H9 (cell line): ENCODE measurements around the gene NDUFB11. TPM values are rescaled to one million over a fixed set of nuclear protein-coding genes. Genes with fewer than 3 reads are reported as not detected.

ENCODE experiments used
- DNase-seq: peaks from one replicate; pipeline ENCODE4 v3.0.0-alpha.2; 2017
- H2AFZ ChIP-seq: one replicate; pipeline ENCODE4 v1.6.1; 2013; ENCODE audit warnings: mild to moderate bottlenecking, low read length, control low read depth, moderate library complexity
- H2AK5ac ChIP-seq: 2 replicates; pipeline ENCODE4 v1.6.1; 2013; ENCODE audit warnings: low read length, control low read depth, mixed read lengths; ENCODE audit not compliant: insufficient read length
- H2BK120ac ChIP-seq: one replicate; pipeline ENCODE4 v1.6.1; 2013; ENCODE audit warnings: low read depth, mild to moderate bottlenecking, low read length, control low read depth, inconsistent platforms; ENCODE audit not compliant: poor library complexity, severe bottlenecking
- H2BK12ac ChIP-seq: 2 replicates; pipeline ENCODE4 v1.6.1; 2013; ENCODE audit warnings: low read length, control low read depth, mixed read lengths, low read depth; ENCODE audit not compliant: insufficient read length
- H2BK15ac ChIP-seq: 2 replicates; pipeline ENCODE4 v1.6.1; 2013; ENCODE audit warnings: low read depth, low read length, control low read depth
- H2BK20ac ChIP-seq: one replicate; pipeline ENCODE4 v1.6.1; 2013; ENCODE audit warnings: low read depth, mild to moderate bottlenecking, low read length, control low read depth, inconsistent platforms; ENCODE audit not compliant: poor library complexity, severe bottlenecking
- H2BK5ac ChIP-seq: 2 replicates; pipeline ENCODE4 v1.6.1; 2013; ENCODE audit warnings: low read length, control low read depth, mixed read lengths; ENCODE audit not compliant: insufficient read length
- H3K14ac ChIP-seq: 2 replicates; pipeline ENCODE4 v1.6.1; 2013; ENCODE audit warnings: low read length, control low read depth; ENCODE audit not compliant: insufficient read depth
- H3K18ac ChIP-seq: 2 replicates; pipeline ENCODE4 v1.6.1; 2013; ENCODE audit warnings: low read depth, mild to moderate bottlenecking, mixed read lengths, low read length, control low read depth; ENCODE audit not compliant: insufficient read length
- H3K23ac ChIP-seq: 2 replicates; pipeline ENCODE4 v1.6.1; 2013; ENCODE audit warnings: low read length, control low read depth, mixed read lengths, low read depth; ENCODE audit not compliant: insufficient read length
- H3K23me2 ChIP-seq: 2 replicates; pipeline ENCODE4 v1.6.1; 2013; ENCODE audit warnings: low read depth, mild to moderate bottlenecking, mixed read lengths, low read length, control low read depth; ENCODE audit not compliant: insufficient read length, poor library complexity, severe bottlenecking
- H3K27ac ChIP-seq: 2 replicates; pipeline ENCODE4 v1.5.1; 2013; ENCODE audit warnings: low read length, control low read depth, mixed read lengths, low read depth; ENCODE audit not compliant: insufficient read length
- H3K27me3 ChIP-seq: 2 replicates; pipeline ENCODE4 v1.6.1; 2013; ENCODE audit warnings: low read length, control low read depth, inconsistent platforms; ENCODE audit not compliant: insufficient read depth
- H3K4ac ChIP-seq: 2 replicates; pipeline ENCODE4 v1.6.1; 2013; ENCODE audit warnings: low read depth, mild to moderate bottlenecking, control low read depth, inconsistent platforms, low read length, moderate library complexity
- H3K4me1 ChIP-seq: 2 replicates; pipeline ENCODE4 v1.6.1; 2013; ENCODE audit warnings: low read length, control low read depth, inconsistent platforms; ENCODE audit not compliant: insufficient read depth
- H3K4me2 ChIP-seq: 2 replicates; pipeline ENCODE4 v1.6.1; 2013; ENCODE audit warnings: low read length, control low read depth, mixed read lengths; ENCODE audit not compliant: insufficient read length, insufficient read depth
- H3K56ac ChIP-seq: 2 replicates; pipeline ENCODE4 v1.6.1; 2013; ENCODE audit warnings: low read depth, mild to moderate bottlenecking, mixed read lengths, low read length, control low read depth; ENCODE audit not compliant: insufficient read length
- H3K79me1 ChIP-seq: 2 replicates; pipeline ENCODE4 v1.6.1; 2013; ENCODE audit warnings: low read depth, mild to moderate bottlenecking, moderate library complexity, low read length, control low read depth, inconsistent platforms; ENCODE audit not compliant: insufficient read depth, poor library complexity, severe bottlenecking
- H3K79me2 ChIP-seq: 2 replicates; pipeline ENCODE4 v1.6.1; 2013; ENCODE audit warnings: low read length, control low read depth, inconsistent platforms; ENCODE audit not compliant: insufficient read depth
- H3K9ac ChIP-seq: 2 replicates; pipeline ENCODE4 v1.6.1; 2013; ENCODE audit warnings: low read length, control low read depth, mixed read lengths; ENCODE audit not compliant: insufficient read length; ENCODE audit errors: extremely low read depth
- H3K9me3 ChIP-seq: one replicate; pipeline ENCODE4 v1.6.1; 2013; ENCODE audit warnings: low read depth, low read length, inconsistent platforms; ENCODE audit not compliant: control insufficient read depth
- H3T11ph ChIP-seq: one replicate; pipeline ENCODE4 v1.6.1; 2013; ENCODE audit warnings: mild to moderate bottlenecking, low read length, control low read depth, inconsistent platforms
- H4K20me1 ChIP-seq: one replicate; pipeline ENCODE4 v1.6.1; 2013; ENCODE audit not compliant: control insufficient read depth, insufficient read length, insufficient read depth
- H4K5ac ChIP-seq: 2 replicates; pipeline ENCODE4 v1.6.1; 2013; ENCODE audit warnings: low read depth, mild to moderate bottlenecking, mixed read lengths, low read length, control low read depth; ENCODE audit not compliant: insufficient read length
- H4K8ac ChIP-seq: replicated peaks from 2 replicates; pipeline ENCODE4 v1.6.1; 2013; ENCODE audit warnings: low read length, control low read depth, mixed read lengths, low read depth; ENCODE audit not compliant: insufficient read length
- H4K91ac ChIP-seq: 2 replicates; pipeline ENCODE4 v1.6.1; 2013; ENCODE audit warnings: low read depth, mild to moderate bottlenecking, moderate library complexity, mixed read lengths, low read length, control low read depth; ENCODE audit not compliant: insufficient read length
- H3K27ac Mint-ChIP-seq, 3 experiments: 2 replicates in 2 of 3; 3 replicates in 1 of 3; pipeline ENCODE4 v1.8.0; 2020 to 2021; ENCODE audit warnings: mixed read lengths in 3 of 3, mild to moderate bottlenecking in 1 of 3, moderate library complexity in 1 of 3
- H3K27me3 Mint-ChIP-seq: 2 replicates; pipeline ENCODE4 v1.8.0; 2021; ENCODE audit warnings: low read depth, mild to moderate bottlenecking, moderate library complexity, mixed read lengths
- H3K36me3 Mint-ChIP-seq, 3 experiments: 2 replicates in 2 of 3; 3 replicates in 1 of 3; pipeline ENCODE4 v1.8.0; 2020 to 2021; ENCODE audit warnings: low read depth in 3 of 3, mixed read lengths in 3 of 3; ENCODE audit not compliant: insufficient read depth in 1 of 3
- H3K4me1 Mint-ChIP-seq, 2 experiments: 2 replicates each; pipeline ENCODE4 v1.8.0; 2020; ENCODE audit warnings: mixed read lengths in 2 of 2
- H3K4me3 Mint-ChIP-seq, 2 experiments: 2 replicates in 1 of 2; 3 replicates in 1 of 2; pipeline ENCODE4 v1.8.0; 2020 to 2021; ENCODE audit warnings: mild to moderate bottlenecking in 2 of 2, mixed read lengths in 2 of 2, moderate library complexity in 1 of 2
- H3K9me3 Mint-ChIP-seq, 2 experiments: 2 replicates in 1 of 2; 3 replicates in 1 of 2; pipeline ENCODE4 v1.8.0; 2020; ENCODE audit warnings: mild to moderate bottlenecking in 2 of 2, mixed read lengths in 2 of 2, moderate library complexity in 1 of 2
- WGBS: extraction: QIAGEN DNeasy Blood & Tissue Kit; methylation state at CpG from one replicate; pipeline ENCODE4 v1.1.7; 2013; ENCODE audit warnings: missing lambda C conversion rate, low lambda C conversion rate, mixed read lengths; ENCODE audit not compliant: insufficient read length; ENCODE audit errors: extremely low coverage; 5-methylcytosine and 5-hydroxymethylcytosine counted together
- total RNA-seq: library from RNA; stranded (reverse); gene quantifications from 2 replicates; pipeline ENCODE4 v1.2.1, GENCODE V29; 2021
- TF ChIP-seq, protein P1 (sequence below): fragments of 200-600 bp; sonication (generic); conservative IDR thresholded peaks from 3 replicates; pipeline ENCODE4 v1.8.0; 2021; ENCODE audit warnings: antibody characterized with exemption, mild to moderate bottlenecking

Gene NDUFB11
- total RNA-seq, 1 experiment from 2014 or later: 100 TPM

- no peak overlapping the region for H2BK20ac ChIP-seq
- H3K4me1 ChIP-seq: peaks cover 7% of the 10 kb centered on the region; the same call in 1 of the 2 replicates
- peak overlapping the region; percentile 71 for H3K9ac ChIP-seq
- no peaks in the 10 kb centered on the region for H3K9me3 ChIP-seq
- no peak overlapping the region for H3K23ac ChIP-seq
- no peak overlapping the region for H3K27ac ChIP-seq
- no peak overlapping the region for H3K4ac ChIP-seq
- no peak overlapping the region for H4K5ac ChIP-seq
- H2AFZ ChIP-seq: no peak overlapping the region
- peaks cover 15% of the 10 kb centered on the region for H3K23me2 ChIP-seq
- no peak overlapping the region for H4K8ac ChIP-seq
- Mint-ChIP-seq H3K27ac (peak overlapping the region in 1 of 3 experiments; percentile 83; a peak in 2 of 7 replicates), H3K27me3 (peaks cover 1% of the 10 kb centered on the region), H3K9me3 (peaks cover 14 to 37% of the 10 kb centered on the region in 2 experiments), H3K36me3 (peaks cover 25 to 30% (median 25%) of the 10 kb centered on the region in 3 experiments), H3K4me1 (peaks cover 23 to 32% of the 10 kb centered on the region in 2 experiments), H3K4me3 (peak overlapping the region; percentile 82 to 95)
- TF ChIP-seq, protein P1, sequence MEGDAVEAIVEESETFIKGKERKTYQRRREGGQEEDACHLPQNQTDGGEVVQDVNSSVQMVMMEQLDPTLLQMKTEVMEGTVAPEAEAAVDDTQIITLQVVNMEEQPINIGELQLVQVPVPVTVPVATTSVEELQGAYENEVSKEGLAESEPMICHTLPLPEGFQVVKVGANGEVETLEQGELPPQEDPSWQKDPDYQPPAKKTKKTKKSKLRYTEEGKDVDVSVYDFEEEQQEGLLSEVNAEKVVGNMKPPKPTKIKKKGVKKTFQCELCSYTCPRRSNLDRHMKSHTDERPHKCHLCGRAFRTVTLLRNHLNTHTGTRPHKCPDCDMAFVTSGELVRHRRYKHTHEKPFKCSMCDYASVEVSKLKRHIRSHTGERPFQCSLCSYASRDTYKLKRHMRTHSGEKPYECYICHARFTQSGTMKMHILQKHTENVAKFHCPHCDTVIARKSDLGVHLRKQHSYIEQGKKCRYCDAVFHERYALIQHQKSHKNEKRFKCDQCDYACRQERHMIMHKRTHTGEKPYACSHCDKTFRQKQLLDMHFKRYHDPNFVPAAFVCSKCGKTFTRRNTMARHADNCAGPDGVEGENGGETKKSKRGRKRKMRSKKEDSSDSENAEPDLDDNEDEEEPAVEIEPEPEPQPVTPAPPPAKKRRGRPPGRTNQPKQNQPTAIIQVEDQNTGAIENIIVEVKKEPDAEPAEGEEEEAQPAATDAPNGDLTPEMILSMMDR: no peak
- H3K79me2 ChIP-seq: peaks cover 21% of the 10 kb centered on the region; the same call in 1 of the 2 replicates
- H3K79me1 ChIP-seq: peaks cover 8% of the 10 kb centered on the region
- peak overlapping the region; percentile 75 for H3K4me2 ChIP-seq
- DNase-seq: no peak
- no peak overlapping the region for H3T11ph ChIP-seq
- no peak overlapping the region for H3K14ac ChIP-seq
- no peak overlapping the region for H2BK15ac ChIP-seq
- no peak overlapping the region for H2BK120ac ChIP-seq
- no peak overlapping the region for H2AK5ac ChIP-seq
- no peak overlapping the region for H4K91ac ChIP-seq
- no peak overlapping the region for H3K18ac ChIP-seq
- H3K56ac ChIP-seq: no peak overlapping the region
- H4K20me1 ChIP-seq: no peaks in the 10 kb centered on the region
- H3K27me3 ChIP-seq: no peaks in the 10 kb centered on the region
- H2BK12ac ChIP-seq: no peak overlapping the region
- WGBS: no CpG with 5 or more reads among the region's 26 CpGs
- H2BK5ac ChIP-seq: no peak overlapping the region
These were observed 46.8 kb upstream of the NDUFB11 start for GRCh38 chrX:47191331-47191730.
